ENCODE results near the gene KCNMA1.

The KCNMA1 gene

DNA sequence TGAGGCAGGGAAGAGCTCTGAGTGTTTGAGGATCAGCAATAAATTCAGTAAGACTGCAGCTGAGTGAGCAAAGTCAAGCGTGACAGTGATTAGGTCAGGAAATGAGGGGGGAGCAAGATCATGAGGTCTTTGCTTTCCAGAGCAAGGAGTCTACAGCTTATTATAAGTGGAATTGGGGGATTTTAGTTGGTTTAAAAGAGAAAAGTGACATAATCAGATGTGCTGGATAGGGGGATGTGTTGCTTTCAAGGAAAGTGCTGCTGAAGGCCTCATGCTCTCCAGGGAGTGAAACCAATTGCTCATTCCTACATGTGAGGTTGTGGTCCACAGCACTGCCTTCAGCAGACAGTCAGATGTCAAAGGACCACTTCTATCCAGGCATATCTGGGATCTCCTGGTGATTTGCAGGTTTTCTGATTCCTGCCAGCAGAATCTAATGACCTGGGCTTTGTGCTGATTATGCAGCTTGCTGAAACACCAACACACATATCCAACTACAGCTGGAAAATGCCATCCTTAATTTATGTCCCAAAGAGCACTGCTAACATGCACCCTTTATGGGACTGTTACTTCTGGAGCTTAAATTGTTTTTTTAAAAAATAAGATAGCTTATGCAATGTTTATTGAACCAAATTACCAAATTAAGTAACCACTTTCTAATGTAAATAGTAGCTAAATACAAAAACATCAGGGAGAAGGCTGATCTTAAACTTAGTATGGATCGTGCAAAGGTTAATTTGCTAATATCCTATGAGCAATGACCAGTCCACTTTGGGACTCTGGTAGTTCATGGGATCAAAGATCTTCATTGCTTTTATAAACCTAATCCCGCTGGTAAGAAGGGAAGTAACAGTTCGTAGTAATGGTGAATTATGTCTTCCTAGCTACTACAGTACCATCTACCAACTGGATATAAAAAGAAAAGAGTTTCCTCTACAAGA is 607.6 kb downstream of the KCNMA1 start:
- no peak for DNase-seq

DNA sequence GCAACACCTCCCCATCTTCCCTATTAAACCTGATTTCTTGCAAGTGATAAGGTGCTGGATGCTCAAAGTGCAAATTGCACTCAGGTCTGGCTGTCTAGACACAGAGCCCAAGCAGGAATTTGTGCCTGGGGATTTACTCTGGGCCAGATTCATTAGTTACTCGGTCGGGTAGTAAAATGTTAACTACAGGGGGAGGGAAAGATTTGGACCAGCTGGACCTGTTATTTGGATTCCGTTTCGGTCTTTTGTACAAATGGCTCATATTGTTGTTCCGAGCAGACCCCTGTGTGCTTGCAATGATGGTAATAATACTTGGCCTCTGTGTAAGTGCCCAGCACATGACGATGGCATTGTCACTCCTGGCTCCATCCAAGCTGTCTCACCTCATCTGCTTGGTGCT is 609.6 kb downstream of the KCNMA1 start:
- DNase-seq, result no peak

DNA sequence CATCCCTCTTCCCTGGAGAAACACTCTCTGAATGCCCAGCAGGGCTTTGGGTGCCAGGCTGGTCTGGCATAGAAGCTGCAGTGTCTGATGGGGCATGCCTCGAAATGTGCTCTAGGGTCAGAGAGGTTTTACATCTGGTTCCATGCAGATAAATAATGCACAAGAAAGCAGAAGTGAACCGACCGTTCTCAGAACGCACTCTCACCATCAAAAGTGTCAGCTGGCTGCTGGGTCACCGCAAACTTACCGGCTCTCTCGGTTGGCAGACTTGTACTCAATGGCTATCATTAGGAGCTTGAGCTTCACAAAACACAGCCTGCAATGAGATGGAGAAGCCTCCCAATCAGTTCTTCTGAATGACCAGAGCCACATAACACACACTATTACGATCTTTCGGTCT is 610.0 kb downstream of the KCNMA1 start:
- no peak for DNase-seq

DNA sequence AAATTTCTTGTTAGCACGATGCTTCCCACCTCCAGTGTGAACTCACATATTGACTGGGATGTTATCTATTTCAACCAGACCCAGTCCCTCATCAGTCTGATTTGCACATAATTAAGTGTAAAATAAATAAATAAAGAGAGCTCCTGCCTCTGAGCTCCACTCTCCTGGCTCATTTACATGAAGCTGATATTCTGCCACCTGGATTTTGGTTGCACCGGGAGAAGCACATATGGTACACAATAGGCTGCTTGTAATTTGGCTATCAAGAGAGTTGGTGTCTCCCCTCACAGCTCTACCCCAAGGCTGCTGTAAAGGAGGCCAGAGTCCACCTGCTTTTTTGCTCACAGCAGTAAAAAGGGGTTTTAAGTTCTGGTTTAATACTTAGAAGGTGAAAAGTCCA is 610.5 kb downstream of the KCNMA1 start:
- no peak for DNase-seq

DNA sequence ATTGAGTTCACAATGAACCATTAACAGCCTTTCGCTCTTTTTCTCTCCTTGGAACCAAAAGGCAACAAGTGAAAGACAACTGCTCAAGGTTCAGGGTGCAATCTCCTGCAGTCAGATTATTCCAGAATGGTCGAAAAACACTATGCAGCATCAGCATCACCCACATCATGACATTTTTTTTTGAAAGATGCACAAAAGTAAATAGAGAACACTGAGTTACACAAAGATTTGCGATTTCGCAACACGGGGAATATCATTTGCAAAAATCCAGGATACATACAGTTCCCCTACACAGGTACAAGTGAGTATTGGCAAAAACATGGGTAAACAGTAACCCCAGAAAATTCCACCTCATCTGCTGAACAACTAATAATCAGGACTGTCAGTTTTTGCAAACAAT is 611.5 kb downstream of the KCNMA1 start:
- no peak for DNase-seq

DNA sequence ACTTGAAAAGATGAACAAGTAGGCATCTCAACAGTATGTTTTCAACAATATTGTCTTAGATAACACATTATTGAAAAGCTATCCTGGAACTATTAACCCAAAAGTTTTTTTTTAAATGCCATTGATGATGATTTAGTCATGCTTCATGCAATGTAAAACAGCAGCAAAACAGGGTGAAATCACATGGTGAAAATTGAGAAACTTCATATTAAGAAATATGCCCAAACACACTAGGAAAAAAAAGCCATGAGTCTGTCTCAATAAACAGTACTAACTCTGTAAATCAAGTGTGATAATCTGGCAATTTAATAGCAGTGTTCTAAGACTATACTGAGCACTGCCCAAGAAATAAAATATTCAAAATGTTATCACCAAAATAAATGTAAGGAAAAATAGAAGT is 613.1 kb downstream of the KCNMA1 start:
- no peak for DNase-seq

DNA sequence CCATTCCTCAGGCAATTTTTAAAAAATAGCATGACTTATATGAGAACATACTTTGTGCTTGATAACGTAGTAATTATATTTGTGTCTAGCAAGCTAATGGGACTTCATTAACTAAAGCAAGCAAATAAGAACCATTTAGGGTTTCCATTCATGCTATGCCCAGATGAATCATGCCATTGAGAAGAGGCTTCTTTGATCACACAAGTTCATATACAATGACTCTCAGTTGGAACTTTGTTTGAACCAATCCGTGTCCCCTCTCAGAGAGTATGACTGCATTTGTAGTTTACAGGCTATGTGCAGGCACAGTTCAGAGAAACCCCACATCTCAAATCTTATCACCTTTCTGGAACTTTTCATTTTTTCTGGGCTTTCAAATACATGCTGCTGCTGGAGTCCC is 614.2 kb downstream of the KCNMA1 start:
- DNase-seq, result no peak

DNA sequence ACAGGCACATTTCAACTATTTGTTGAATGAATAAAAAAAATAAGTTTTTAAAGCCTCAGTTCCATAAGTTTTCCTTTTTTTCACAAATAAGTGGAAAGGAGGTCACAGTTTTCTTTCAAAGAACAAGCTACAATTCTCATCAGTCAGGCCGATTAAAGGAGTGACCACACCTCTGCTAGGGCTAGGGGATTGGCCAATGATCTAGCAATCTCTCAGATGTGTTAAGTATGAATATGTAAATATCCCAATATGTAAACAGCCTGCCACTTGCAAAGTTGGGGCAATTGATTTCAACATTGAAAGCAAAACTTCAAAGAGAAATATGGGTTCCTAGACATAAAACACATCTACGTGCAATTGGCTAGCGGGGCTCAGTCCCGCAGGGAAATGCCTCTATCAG is 614.9 kb downstream of the KCNMA1 start:
- DNase-seq, result no peak

DNA sequence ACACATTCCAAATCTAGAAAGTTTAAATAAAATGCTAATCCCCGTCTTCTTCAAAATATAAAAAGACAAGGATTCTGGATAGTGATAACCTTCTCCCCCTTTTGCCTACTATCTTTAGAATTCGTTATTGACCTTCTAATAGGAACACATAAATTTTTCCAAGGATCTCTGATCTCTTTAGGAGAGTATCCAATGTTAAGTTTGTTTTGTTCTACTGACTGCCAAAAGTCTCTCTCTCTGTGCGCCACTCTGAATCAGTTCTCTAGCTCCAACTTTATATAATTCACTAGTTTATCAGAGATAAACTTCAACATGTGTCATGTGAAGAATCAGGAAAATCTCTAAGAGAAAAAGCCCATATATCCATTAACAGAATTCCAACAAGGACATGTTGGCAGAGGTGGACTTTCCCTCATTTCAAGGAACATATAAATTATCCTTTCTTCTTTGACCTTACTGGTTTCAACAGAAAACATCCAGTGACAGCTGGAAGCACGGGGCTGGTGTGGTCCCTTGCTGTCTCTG is 615.6 kb downstream of the KCNMA1 start:
- DNase-seq, result no peak

DNA sequence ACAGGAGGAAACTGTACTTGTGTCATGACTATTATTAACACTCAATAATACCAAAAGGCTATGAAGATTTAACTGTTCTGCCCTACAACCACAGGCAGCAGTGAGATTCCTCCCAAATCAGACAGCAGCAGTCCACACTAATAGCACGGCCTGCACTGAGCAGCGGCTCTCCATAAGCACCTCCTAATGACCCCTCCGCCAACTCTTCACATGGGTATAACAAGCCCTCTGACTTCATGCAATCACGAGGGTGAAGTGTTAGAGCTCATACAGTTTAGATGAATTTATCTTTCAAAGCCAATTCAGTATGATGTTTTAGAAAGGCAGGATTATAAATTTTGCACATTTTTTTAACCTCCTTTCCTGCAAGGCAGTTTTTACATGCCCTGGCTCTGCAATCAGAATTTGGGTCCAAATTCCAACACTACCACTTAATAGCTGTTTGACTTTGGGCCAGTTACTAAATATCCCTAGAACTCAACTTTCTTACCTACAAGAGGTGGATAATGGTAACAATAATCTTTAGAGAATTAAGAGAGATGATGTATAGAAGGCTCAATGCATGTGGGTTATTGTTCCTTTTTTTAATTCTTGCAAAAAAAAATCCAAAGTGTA is 617.1 kb downstream of the KCNMA1 start:
- no peak for DNase-seq

DNA sequence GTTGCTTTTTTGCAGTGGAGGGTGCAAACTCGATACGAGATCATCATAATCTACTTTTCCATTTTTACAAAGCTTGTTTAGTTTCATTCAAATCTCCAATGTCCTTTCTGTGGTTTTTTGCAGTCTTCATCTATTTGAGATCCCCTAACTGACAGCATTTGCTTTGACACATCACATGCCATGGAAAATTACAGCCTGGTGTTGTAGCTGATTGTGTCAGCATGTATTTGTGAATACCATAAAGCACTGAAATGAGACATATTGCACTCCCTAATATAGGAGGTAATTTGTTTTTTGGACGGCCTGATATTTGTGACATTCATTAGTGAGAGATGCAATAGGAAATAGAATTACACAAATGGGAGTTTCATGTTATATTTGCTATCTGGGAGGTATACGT is 620.8 kb downstream of the KCNMA1 start:
- DNase-seq, result no peak

DNA sequence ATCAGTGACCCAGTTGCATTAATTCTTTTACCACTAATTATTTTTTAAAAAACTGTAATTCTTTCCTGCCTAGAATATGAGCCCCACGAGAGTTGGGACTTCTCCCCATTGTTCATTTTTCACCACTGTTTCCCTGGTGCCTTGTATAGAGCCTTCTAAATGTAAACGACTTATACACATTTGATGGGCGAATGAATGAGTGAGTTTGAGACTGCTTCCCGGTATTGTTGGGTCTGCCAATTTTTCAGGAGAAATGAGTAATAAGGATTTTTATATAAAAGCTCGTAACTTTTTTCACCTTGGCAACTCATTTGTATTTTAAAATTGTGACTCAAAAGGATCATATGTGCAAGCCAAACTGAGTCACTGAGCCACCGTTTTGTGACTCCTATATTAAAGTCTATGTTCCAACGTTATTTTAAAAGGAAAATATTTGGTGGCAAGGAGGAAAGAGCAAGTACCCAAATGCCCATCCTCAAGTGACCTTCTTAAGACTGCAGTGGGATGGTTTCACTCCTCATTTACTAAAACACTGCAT is 621.3 kb downstream of the KCNMA1 start:
- no peak for DNase-seq

DNA sequence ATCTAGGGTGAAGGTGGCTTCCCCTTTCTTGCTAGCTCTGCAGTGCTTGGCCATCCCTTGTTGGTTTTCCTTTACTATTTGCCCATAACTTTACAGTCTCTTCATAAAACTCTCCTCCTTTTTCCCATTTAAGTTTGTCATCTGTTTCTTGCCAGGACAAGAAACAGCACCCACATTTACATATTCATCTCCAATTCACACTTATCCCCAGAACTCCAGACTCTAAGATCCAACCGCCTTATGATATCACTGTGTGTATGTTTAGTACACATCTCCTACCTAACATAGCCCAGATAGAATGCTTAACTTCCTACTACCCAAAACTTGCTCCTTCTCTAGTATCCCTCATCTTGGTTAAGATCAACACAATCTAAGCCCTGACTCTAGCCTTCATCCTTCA is 622.2 kb downstream of the KCNMA1 start:
- no peak for DNase-seq

DNA sequence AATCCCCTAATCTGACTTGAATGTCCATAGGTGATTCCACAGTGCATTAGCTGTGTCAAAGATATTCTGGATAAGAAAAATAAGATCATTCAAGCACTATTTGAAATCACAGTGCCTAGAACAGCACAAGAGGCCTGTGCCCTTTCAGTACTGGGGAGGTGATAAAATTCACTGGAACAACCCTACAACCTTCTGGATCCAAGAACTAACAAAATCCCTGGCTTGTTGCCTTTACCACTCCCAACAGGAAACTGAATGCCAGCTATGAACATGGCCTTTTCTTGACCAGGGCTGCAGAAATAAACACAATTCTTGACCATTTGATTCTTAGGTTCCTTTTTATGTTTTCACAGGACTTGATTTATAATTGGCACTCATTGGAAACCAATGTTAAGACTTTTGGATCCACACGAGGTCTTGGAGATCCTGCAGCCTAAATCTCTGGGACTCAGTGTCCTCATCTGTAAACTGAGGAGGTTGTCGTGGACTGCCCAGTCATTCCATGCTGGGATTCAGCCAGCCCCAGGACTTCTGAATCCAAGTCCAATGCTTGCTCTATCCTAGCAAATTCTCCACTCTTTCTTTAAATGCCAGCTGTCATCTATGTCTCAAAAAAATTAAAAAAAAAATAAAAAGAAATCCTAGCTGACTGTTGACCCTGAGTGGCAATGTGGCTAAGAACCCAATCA is 624.7 kb downstream of the KCNMA1 start:
- no peak for DNase-seq

DNA sequence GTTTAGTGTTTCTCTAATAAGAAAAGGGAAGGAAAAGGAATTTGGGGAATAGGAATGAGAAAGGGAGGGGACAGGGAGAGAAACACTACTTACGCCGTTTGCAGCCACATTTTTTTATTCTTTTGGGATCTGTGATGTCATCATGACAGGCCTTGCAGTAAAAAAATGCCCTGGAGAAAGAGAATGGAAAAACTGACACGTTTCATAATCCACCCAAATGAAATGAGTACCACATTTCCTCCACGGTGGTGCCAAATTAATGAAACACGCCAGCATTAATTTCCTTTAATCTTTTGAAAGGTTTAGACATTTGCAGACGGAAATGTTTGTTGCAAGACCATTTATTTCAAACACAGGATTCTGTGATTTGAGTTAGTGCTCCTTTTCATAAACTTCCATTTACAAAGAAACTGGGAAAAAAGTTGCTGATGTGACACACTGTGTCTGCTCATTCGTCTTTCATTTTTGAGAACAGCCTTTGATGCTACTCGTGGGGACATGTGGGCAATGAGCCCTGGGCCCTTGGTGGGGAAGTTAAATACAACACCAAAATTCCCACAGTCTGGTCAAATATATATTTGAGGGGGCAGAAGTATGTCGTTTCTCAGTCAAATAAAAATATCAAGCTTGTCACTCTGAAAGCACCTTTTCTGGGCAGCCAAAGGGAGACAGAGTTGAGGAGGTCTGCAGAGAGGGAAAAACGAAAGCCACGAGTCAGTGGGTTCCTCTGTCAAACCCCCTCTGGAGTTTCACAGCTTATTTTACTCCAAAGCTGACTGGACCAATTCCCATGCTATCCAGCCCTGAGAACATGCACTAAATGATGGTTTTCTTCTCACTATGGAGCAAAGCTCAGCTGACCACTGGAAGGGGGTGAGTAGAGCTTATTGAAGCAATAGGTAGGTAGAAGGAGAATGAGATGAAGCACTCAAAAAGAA is 625.5 kb downstream of the KCNMA1 start:
- DNase-seq, result no peak

DNA sequence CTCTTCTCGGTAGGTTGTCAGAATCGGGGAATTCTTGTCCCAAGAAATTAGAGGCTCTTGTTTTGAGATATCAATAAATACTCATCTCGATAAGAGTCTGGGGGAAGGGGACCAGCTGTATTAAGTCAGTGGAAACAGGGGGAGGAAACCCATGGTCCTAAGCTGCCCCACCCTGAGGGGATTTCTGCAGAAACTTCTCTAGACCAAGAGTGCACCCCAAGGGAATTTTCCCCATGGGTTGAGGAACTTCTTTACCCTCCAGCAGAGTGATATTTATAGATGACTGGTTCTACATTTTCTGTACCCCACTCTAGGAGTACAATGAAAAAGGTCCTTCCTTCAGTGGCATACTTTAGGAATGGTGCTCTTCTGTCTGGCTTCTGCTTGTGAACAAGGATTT is 627.2 kb downstream of the KCNMA1 start:
- DNase-seq, result no peak

DNA sequence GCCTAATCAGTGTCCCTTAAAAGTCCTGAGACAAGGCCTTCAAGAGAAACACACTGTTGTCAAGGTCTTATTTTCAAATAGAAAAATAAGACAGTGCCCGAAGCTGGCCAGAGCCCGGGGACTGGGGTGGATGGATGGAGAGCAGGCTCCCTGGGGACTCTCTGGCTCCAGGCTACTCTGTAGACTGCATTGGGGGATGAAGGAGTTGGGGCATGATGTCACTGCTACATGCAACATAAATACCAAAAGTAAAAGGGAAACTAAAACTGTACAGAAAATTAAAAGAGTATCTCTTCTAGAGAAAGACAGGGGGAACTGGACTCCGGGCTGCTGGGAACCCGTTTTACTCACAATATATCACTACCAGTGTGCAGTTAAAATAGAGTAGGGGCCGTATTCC is 629.8 kb downstream of the KCNMA1 start:
- DNase-seq, result no peak

DNA sequence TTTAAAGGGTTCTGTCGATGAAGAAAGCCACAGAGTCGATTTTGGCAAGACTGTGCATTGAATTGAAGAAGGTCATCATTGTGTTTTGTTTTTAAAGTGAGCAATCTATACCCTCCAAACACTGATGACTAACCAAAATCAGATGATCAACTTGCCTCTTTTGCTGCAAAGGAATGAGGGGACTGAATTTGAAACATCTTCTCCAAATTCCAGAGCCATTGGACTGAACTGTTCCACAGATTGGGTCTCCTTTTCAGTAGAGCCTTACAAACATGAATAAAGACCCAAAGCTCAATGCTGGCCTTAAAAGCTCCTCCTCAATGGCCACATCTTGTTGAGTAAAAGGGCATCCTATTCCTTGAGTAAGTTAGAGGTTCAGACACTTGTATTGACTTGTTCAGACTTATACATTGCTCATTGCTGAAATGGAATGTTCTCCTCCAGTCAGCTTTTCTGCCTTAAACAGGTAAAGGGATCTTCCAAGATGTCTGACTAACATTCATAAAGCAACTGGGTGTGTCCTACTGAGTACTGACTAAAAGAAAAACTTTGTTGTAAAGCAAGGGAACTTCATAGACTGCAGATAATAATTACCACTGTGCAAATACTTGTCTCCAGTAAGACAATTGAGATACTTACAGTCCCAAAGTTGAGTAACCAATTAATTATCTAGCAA is 630.6 kb downstream of the KCNMA1 start:
- no peak for DNase-seq

DNA sequence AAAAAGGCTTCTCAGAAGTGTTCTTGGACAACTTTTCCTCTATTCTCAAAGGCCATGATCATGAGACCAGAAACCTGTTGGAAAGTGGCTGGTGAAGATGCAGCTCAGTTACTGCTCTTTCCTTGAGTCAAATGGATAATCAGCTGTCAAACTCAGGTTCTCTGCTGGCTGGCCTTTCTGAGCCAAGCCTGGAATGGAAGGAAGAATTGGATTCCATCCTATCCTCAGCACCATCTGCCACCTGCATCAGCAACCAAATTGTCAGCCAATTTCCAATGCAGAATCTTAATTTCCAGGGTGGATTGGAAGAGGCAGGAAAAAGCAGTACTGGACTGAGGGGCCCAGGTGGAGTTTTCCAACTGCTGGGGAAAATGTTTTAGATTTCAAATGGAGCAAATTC is 631.7 kb downstream of the KCNMA1 start:
- DNase-seq, result no peak

DNA sequence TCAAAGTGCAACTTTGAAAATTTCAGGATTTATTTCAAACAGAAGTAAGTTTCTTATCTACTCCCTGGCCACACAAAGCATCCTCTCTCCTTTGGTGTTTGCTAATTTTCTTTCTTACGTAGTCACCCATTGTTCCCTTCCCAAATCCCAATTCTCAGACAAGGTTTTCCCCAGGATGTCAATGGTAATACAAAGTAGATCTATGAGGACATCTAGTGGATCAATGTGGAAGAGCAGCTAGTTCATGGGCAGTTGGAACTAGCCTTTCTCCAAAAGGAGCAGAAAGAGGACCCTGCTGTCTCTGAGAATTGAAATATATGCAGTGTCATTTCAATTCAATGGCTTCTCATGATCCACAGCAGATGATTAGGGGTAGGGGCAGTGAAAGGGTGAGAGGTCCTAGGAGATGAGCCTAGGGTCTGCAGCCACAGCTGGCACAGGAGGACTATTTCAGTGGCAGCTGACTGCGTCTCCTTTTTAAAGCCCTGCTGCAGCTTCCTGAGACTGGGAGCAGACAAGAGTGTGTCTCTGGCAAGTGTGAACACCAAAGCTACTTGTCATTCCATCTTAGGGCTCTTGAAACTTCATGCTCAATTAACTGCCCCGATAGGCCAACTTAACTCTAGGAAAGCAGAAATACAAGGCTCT is 632.6 kb downstream of the KCNMA1 start:
- DNase-seq, result no peak

DNA sequence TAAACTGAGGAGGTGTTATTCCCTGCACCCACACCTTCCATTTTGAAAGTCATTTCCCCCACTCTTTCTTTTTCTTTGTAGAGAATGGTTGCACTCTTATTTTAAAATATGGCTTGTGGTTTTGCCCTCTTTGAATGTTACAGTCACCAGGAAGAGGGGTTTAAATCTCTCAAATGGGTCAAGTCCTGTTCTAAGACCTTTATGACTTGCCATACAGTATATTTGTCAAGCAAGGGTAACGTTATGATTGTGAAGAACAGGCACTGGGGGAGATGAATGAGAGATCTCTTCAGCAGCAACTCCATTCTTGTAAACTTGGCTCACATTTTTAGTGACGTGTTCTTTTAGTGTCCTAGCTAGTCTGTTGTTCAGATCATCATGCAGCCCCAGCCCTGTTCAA is 634.7 kb downstream of the KCNMA1 start:
- DNase-seq, result no peak
